HepG2 (cell line): ENCODE results near the gene SMAD6. TPM values are rescaled to one million over a fixed set of nuclear protein-coding genes. Genes with fewer than 3 reads are reported as not detected.

Experiments
- ATAC-seq: fragments of 200-7000 bp; cut with Tn5 transposase; 3 replicates; pipeline ENCODE4 v1.9.1; 2020; ENCODE audit warnings: mild to moderate bottlenecking, moderate library complexity
- BruUV-seq: library from RNA; stranded (reverse); fragments of 400-500 nt; replicated peaks from 2 replicates; lab custom pipeline; 2021; lab: Mats Ljungman, UMichigan
- CTCF ChIA-PET: fragments of 300-600 bp; formaldehyde crosslinking; extraction: SDS; loops from one replicate; lab custom pipeline; 2021; ENCODE audit warnings: low total read pairs, inconsistent platforms, low intra/inter-chr PET ratio; lab: Yijun Ruan, JAX
- POLR2A ChIA-PET: fragments of 350-600 bp; sonication (Branson Sonifier 250); formaldehyde crosslinking; loops from one replicate; lab custom pipeline; 2020; ENCODE audit warnings: antibody characterized with exemption, inconsistent platforms; lab: Yijun Ruan, JAX
- DNase-seq: peaks from one replicate; pipeline ENCODE4 v3.0.0-alpha.2; 2015; ENCODE audit warnings: low spot score
- FAIRE-seq: peaks from 3 replicates; lab custom pipeline; 2011; peaks lifted over from hg19 to GRCh38; lab: Jason Lieb, UNC
- H2AFZ ChIP-seq: one replicate; pipeline ENCODE4 v1.6.1; 2011; ENCODE audit warnings: low read length, inconsistent platforms
- H3K27ac ChIP-seq: fragments of 300-600 bp; 3 replicates; pipeline ENCODE4 v1.8.0; 2011; ENCODE audit warnings: mixed run types, mild to moderate bottlenecking, mixed read lengths, low read length, inconsistent platforms; ENCODE audit not compliant: insufficient read depth; ENCODE audit errors: extremely low read length
- H3K27me3 ChIP-seq, 2 experiments: fragments of 200-600 bp in 1 of 2; 2 replicates in 1 of 2; 3 replicates in 1 of 2; pipeline versions ENCODE4 v1.6.0 to v1.8.0; 2011; ENCODE audit warnings: low read length in 2 of 2, mild to moderate bottlenecking in 2 of 2, moderate library complexity in 2 of 2, inconsistent platforms in 1 of 2; ENCODE audit not compliant: insufficient read depth in 2 of 2, control insufficient read depth in 1 of 2
- H3K36me3 ChIP-seq, 2 experiments: fragments of 200-600 bp in 1 of 2; replicated peaks in 1 of 2; 2 replicates in 1 of 2; 3 replicates in 1 of 2; pipeline versions ENCODE4 v1.5.1 to v1.8.0; 2011; ENCODE audit warnings: low read length in 2 of 2, inconsistent platforms in 1 of 2; ENCODE audit not compliant: insufficient read depth in 2 of 2, control insufficient read depth in 1 of 2
- H3K4me1 ChIP-seq: 2 replicates; pipeline ENCODE4 v1.5.1; 2012; ENCODE audit warnings: low read length, inconsistent platforms; ENCODE audit not compliant: insufficient read depth
- H3K4me2 ChIP-seq: 2 replicates; pipeline ENCODE4 v1.6.0; 2011; ENCODE audit warnings: low read depth, low read length, inconsistent platforms
- H3K4me3 ChIP-seq, 3 experiments: fragments of 200-600 bp in 1 of 3; sonication (generic), shearing (Covaris generic) in 1 of 3; replicated peaks in 1 of 3; 2 replicates each; pipeline ENCODE4 v1.5.1; 2011 to 2016; ENCODE audit warnings: low read length in 3 of 3, inconsistent platforms in 2 of 3, low read depth in 2 of 3, mild to moderate bottlenecking in 2 of 3, control low read depth in 1 of 3, mixed read lengths in 1 of 3; ENCODE audit not compliant: insufficient read depth in 1 of 3
- H3K79me2 ChIP-seq: one replicate; pipeline ENCODE4 v1.6.1; 2011; ENCODE audit warnings: low read length, inconsistent platforms; ENCODE audit not compliant: insufficient read depth
- H3K9ac ChIP-seq: 2 replicates; pipeline ENCODE4 v1.6.0; 2011; ENCODE audit warnings: mild to moderate bottlenecking, low read depth, low read length, inconsistent platforms; ENCODE audit not compliant: insufficient read depth
- H3K9me3 ChIP-seq: 2 replicates; pipeline ENCODE4 v1.5.1; 2012; ENCODE audit warnings: mild to moderate bottlenecking, low read length
- H4K20me1 ChIP-seq: 2 replicates; pipeline ENCODE4 v1.6.0; 2011; ENCODE audit warnings: inconsistent platforms, mild to moderate bottlenecking, low read length, moderate library complexity; ENCODE audit not compliant: insufficient read depth
- DMAP1 ChIP-seq: IDR thresholded peaks from 2 replicates; pipeline ENCODE4 v1.6.1; 2016
- HNRNPH1 ChIP-seq: fragments of 200-400 bp; formaldehyde crosslinking; optimal IDR thresholded peaks from 2 replicates; pipeline ENCODE3; 2017; ENCODE audit warnings: mild to moderate bottlenecking, low read depth, low read length
- NCOA5 ChIP-seq: sonication (generic); formaldehyde crosslinking; IDR thresholded peaks from 2 replicates; pipeline ENCODE4 v1.4.0; 2020; ENCODE audit warnings: missing genetic modification reagents
- PAF1 ChIP-seq: IDR thresholded peaks from 2 replicates; pipeline ENCODE4 v1.6.1; 2016; ENCODE audit warnings: missing genetic modification reagents, missing compliant biosample characterization
- PRMT3 ChIP-seq: sonication (generic); formaldehyde crosslinking; IDR thresholded peaks from 2 replicates; pipeline ENCODE4 v1.8.1; 2022; ENCODE audit warnings: low read depth, mild to moderate bottlenecking, moderate library complexity, missing genetic modification reagents, borderline replicate concordance
- SOX6 ChIP-seq, 2 experiments: fragments of 450-650 bp in 1 of 2; sonication (generic) in 1 of 2; formaldehyde crosslinking in 1 of 2; IDR thresholded peaks; 2 replicates each; pipeline versions ENCODE4 v1.4.0 to v1.6.1; 2017 to 2020; ENCODE audit warnings: antibody characterized with exemption in 1 of 2, mild to moderate bottlenecking in 1 of 2, missing genetic modification reagents in 1 of 2
- TCF12 ChIP-seq, 2 experiments: fragments of 450-650 bp in 1 of 2; sonication (generic) in 1 of 2; formaldehyde crosslinking in 1 of 2; IDR thresholded peaks; 2 replicates each; pipeline versions ENCODE4 v1.6.1 to v1.8.0; 2017 to 2022; ENCODE audit warnings: antibody characterized with exemption in 1 of 2, mild to moderate bottlenecking in 1 of 2, missing genetic modification reagents in 1 of 2, moderate library complexity in 1 of 2
- TEAD3 ChIP-seq: optimal IDR thresholded peaks from 2 replicates; pipeline ENCODE3; 2016; ENCODE audit warnings: borderline replicate concordance
- ZFP36L1 ChIP-seq: sonication (generic); formaldehyde crosslinking; IDR thresholded peaks from 2 replicates; pipeline ENCODE4 v1.8.0; 2022; ENCODE audit warnings: mild to moderate bottlenecking, missing genetic modification reagents, moderate library complexity
- ZKSCAN1 ChIP-seq: fragments of 150-350 bp; IDR thresholded peaks from 2 replicates; pipeline ENCODE4 v1.6.1; 2014; ENCODE audit warnings: low read length
- ZNF180 ChIP-seq: sonication (generic); formaldehyde crosslinking; IDR thresholded peaks from 2 replicates; pipeline ENCODE4 v1.4.0; 2020; ENCODE audit warnings: low read depth, missing genetic modification reagents, borderline replicate concordance
- ZNF292 ChIP-seq: sonication (generic); formaldehyde crosslinking; IDR thresholded peaks from 2 replicates; pipeline ENCODE4 v1.8.1; 2022; ENCODE audit warnings: mild to moderate bottlenecking, low read depth, missing genetic modification reagents, borderline replicate concordance
- ZNF747 ChIP-seq: sonication (generic); formaldehyde crosslinking; IDR thresholded peaks from 2 replicates; pipeline ENCODE4 v1.8.1; 2023; ENCODE audit warnings: missing genetic modification reagents, mild to moderate bottlenecking, borderline replicate concordance
- ZNF768 ChIP-seq: sonication (generic); formaldehyde crosslinking; IDR thresholded peaks from 2 replicates; pipeline ENCODE4 v1.4.0; 2020; ENCODE audit warnings: missing genetic modification reagents
- ZNF788 ChIP-seq: sonication (generic); formaldehyde crosslinking; IDR thresholded peaks from 2 replicates; pipeline ENCODE4 v1.5.0; 2020; ENCODE audit warnings: mild to moderate bottlenecking, missing genetic modification reagents, borderline replicate concordance
- ZSCAN30 ChIP-seq: sonication (generic); formaldehyde crosslinking; IDR thresholded peaks from 2 replicates; pipeline ENCODE4 v1.5.0; 2020; ENCODE audit warnings: mild to moderate bottlenecking, missing genetic modification reagents
- WGBS: methylation state at CpG from one replicate; pipeline ENCODE4 v1.1.6; 2017; ENCODE audit warnings: low lambda C conversion rate; 5-methylcytosine and 5-hydroxymethylcytosine counted together
- in situ Hi-C: cut with HindIII; loops from 2 replicates; pipeline ENCODE4 v1.10.0; 2017; ENCODE audit warnings: low pct_unique_long_range_greater_than_20kb; ENCODE audit not compliant: extremely low pct_ligation_motif_present
- intact Hi-C: fragments of 100-400 bp; cut with micrococcal nuclease; formaldehyde crosslinking; loops from one replicate; pipeline ENCODE4 v1.10.0; 2022; ENCODE audit not compliant: unreplicated experiment
- polyA plus RNA-seq, 8 experiments: library from polyadenylated mRNA; depleted of rRNA in 3 of 8; stranded (reverse) in 7 of 8; unstranded in 1 of 8; fragments of >200 nt; fragmentation: Illumina TruSeq in 4 of 8; extraction: Trizol in 4 of 8; gene quantifications; 2 replicates each; pipeline versions ENCODE4 v1.2.1 to v1.2.3, GENCODE V29; 2011 to 2016; ENCODE audit warnings: low read depth in 4 of 8, missing spikeins in 1 of 8, mixed read lengths in 1 of 8; ENCODE audit not compliant: insufficient read depth in 1 of 8
- total RNA-seq, 5 experiments: library from RNA; depleted of rRNA; stranded (reverse); fragments of >200 nt; fragmentation: Illumina TruSeq; extraction: Trizol; gene quantifications; 2 replicates each; pipeline ENCODE4 v1.2.3, GENCODE V29; 2016; ENCODE audit warnings: low read depth in 1 of 5
- TF ChIP-seq, protein P1 (sequence below): sonication (generic); formaldehyde crosslinking; conservative IDR thresholded peaks from 2 replicates; pipeline ENCODE4 v1.4.0; 2020; ENCODE audit warnings: missing genetic modification reagents

SMAD6 gene
- total and polyA plus RNA-seq, 2 of the 13 experiments (the other 11 are each of a cell fraction or from before 2014, with no cell fraction given): 3.3 to 4.4 TPM

DNA sequence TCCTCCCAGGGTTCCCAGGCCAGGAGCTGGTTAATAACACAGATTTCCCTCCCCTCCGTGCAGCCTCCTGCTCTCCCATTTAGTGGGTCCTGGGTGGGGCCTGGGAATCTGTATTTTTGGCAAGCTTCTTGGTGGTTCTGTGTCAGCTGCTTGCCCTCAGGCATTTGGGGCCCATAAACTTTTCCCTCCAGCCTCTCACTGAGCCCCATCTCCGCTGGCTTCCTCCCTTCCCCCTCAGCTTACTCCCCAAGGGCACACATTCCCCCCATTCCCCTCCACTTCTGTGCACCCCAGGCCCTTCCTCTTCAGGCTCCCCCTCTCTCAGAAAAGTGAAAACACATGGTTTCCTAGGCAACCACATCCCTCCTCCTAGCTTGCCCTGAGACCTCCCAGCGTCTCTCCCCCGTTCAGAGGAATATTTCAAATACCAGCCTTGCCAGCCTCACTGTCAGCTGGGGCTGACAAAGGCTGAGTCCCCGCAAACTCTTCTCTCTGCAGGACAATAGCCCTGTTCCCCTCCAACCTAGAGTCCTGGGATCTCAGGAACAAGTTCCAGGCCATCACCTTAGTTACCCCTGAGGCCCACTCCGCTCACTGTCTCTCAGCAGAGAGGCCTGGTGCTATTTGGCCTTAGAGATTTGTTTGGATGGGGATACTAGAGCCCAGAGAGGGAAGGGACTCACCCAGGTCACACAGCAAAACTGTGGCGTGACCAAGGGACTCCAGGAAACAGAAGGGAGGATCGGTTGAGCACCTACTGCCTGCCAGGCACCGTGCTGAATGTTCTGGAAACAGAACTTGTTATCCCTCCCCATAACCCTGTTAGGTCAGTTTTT lies 44.6 kb upstream of the SMAD6 start:
- H4K20me1 ChIP-seq: no peaks in the 10 kb centered on the region
- H3K4me2 ChIP-seq: no peak overlapping the region
- intact Hi-C loops: no loop called here
- BruUV-seq: no TSS peak
- H3K27me3 ChIP-seq: no peaks in the 10 kb centered on the region
- FAIRE-seq (no peak), ATAC-seq (no peak)
- peaks cover 19% of the 10 kb centered on the region for H3K4me1 ChIP-seq
- H3K79me2 ChIP-seq: no peaks in the 10 kb centered on the region
- no peaks in the 10 kb centered on the region for H3K9me3 ChIP-seq
- H2AFZ ChIP-seq: no peak overlapping the region
- H3K36me3 ChIP-seq: no peaks in the 10 kb centered on the region
- CTCF ChIA-PET: no interaction called here
- no peak overlapping the region for H3K27ac ChIP-seq
- TF ChIP-seq HNRNPH1: no peak
- peak; percentile 92 for TF ChIP-seq ZNF768
- TF ChIP-seq, all 625 proteins: peak for 1
- Histone ChIP-seq H3K9ac (no peak overlapping the region), H3K4me3 (no peak overlapping the region)
- no peak for DNase-seq
- in situ Hi-C loops: no loop called here
- WGBS: 62% methylated on average over 9 of the region's 9 CpGs
- POLR2A ChIA-PET: no interaction called here

DNA sequence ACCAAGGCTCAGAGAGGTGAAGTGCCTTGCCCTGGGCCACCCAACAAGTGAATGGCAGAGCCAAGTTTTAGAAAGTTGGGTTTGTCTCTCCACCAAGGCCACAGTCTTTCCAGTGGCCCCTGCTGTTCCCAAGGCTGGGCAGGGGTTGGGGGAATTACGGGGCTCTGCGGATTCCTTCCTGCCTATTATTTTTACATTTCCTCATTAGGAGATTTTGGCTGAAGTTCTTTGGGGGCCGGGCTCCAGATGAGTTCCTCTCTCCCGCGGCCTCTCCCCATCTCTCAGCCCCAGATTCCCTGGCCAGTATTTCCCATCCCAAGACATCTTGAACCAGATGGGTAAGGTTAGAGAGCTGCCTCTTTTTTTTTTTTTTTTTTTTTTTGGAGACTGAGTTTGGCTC lies 44.0 kb upstream of the SMAD6 start:
- POLR2A ChIA-PET: no interaction called here
- peaks cover 15% of the 10 kb centered on the region for H3K4me1 ChIP-seq
- H3K27me3 ChIP-seq: no peaks in the 10 kb centered on the region
- H3K36me3 ChIP-seq: no peaks in the 10 kb centered on the region
- H3K4me3 ChIP-seq: no peak overlapping the region
- BruUV-seq: no TSS peak
- no peaks in the 10 kb centered on the region for H3K79me2 ChIP-seq
- H3K9ac ChIP-seq: no peak overlapping the region
- DNase-seq (no peak), ATAC-seq (no peak), FAIRE-seq (no peak)
- no peak overlapping the region for H3K4me2 ChIP-seq
- H2AFZ ChIP-seq: no peak overlapping the region
- intact Hi-C loops: no loop called here
- in situ Hi-C loops: no loop called here
- H3K9me3 ChIP-seq: no peaks in the 10 kb centered on the region
- CTCF ChIA-PET: no interaction called here
- H4K20me1 ChIP-seq: no peaks in the 10 kb centered on the region
- H3K27ac ChIP-seq: no peak overlapping the region
- 79% methylated on average over 5 of the region's 5 CpGs for WGBS
- TF ChIP-seq PRMT3 (CRISPR knock-in tag) (no peak), PAF1 (CRISPR knock-in tag) (no peak), ZFP36L1 (CRISPR knock-in tag) (no peak), SOX6 (IDR thresholded peaks at IDR 0.05) (no peak), SOX6 (CRISPR knock-in tag; IDR thresholded peaks at IDR 0.05) (no peak), ZKSCAN1 (no peak), ZNF747 (CRISPR knock-in tag) (no peak), NCOA5 (CRISPR knock-in tag) (no peak), TCF12 (IDR thresholded peaks at IDR 0.05) (no peak), TCF12 (CRISPR knock-in tag; IDR thresholded peaks at IDR 0.05) (no peak), ZNF788 (CRISPR knock-in tag) (no peak), ZSCAN30 (CRISPR knock-in tag) (no peak), ZNF292 (CRISPR knock-in tag) (no peak), DMAP1 (no peak), ZNF180 (no peak), TEAD3 (no peak)
- TF ChIP-seq, protein P1, sequence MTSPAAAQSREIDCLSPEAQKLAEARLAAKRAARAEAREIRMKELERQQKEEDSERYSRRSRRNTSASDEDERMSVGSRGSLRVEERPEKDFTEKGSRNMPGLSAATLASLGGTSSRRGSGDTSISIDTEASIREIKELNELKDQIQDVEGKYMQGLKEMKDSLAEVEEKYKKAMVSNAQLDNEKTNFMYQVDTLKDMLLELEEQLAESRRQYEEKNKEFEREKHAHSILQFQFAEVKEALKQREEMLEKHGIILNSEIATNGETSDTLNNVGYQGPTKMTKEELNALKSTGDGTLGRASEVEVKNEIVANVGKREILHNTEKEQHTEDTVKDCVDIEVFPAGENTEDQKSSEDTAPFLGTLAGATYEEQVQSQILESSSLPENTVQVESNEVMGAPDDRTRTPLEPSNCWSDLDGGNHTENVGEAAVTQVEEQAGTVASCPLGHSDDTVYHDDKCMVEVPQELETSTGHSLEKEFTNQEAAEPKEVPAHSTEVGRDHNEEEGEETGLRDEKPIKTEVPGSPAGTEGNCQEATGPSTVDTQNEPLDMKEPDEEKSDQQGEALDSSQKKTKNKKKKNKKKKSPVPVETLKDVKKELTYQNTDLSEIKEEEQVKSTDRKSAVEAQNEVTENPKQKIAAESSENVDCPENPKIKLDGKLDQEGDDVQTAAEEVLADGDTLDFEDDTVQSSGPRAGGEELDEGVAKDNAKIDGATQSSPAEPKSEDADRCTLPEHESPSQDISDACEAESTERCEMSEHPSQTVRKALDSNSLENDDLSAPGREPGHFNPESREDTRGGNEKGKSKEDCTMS (CRISPR knock-in tag): no peak
